NCI-H69 (cell line): Measurements from ENCODE around the gene RAB21.
"Not testable (repeated sequence)": the region's sequence is repeated elsewhere in the genome, so short reads cannot be mapped to it uniquely, and the experiment has no call there.

Experiments
- DNase-seq: peaks from one replicate; lab custom pipeline; 2025; lab: John Stamatoyannopoulos, UW

The RAB21 gene

GRCh38 chr12:71752891-71753290 is 1.8 kb upstream of the RAB21 start:
- DNase-seq: no peak

- DNase-seq: peak; percentile 32
These were observed 656 bp downstream of the RAB21 start for GRCh38 chr12:71755146-71755892.

- no peak for DNase-seq
These were observed 1.5 kb downstream of the RAB21 start for GRCh38 chr12:71756054-71756690.

- no peak for DNase-seq
These were observed 5.3 kb downstream of the RAB21 start for GRCh38 chr12:71759941-71760340.

GRCh38 chr12:71760471-71760870 is 5.8 kb downstream of the RAB21 start:
- no peak for DNase-seq

GRCh38 chr12:71761354-71761753 is 6.7 kb downstream of the RAB21 start:
- DNase-seq: not testable (repeated sequence)

- no peak for DNase-seq
These were observed 9.2 kb downstream of the RAB21 start for GRCh38 chr12:71763677-71764379.

GRCh38 chr12:71764587-71765321 is 10.1 kb downstream of the RAB21 start:
- no peak for DNase-seq

GRCh38 chr12:71766202-71766601 is 11.5 kb downstream of the RAB21 start:
- no peak for DNase-seq

GRCh38 chr12:71767183-71767582 is 12.5 kb downstream of the RAB21 start:
- DNase-seq: no peak

GRCh38 chr12:71768900-71769299 is 14.2 kb downstream of the RAB21 start:
- DNase-seq: no peak

- no peak for DNase-seq
These were observed 16.4 kb downstream of the RAB21 start for GRCh38 chr12:71771069-71771468.

GRCh38 chr12:71772735-71773134 is 18.1 kb downstream of the RAB21 start:
- no peak for DNase-seq

GRCh38 chr12:71780237-71780822 is 25.7 kb downstream of the RAB21 start:
- peak; percentile 45 for DNase-seq

- DNase-seq: no peak
These were observed 27.4 kb downstream of the RAB21 start for GRCh38 chr12:71782017-71782416.

GRCh38 chr12:71786829-71787228 is 32.2 kb downstream of the RAB21 start:
- DNase-seq: no peak

GRCh38 chr12:71787580-71787979 is 32.9 kb downstream of the RAB21 start:
- no peak for DNase-seq

GRCh38 chr12:71790331-71790730 is 35.7 kb downstream of the RAB21 start:
- no peak for DNase-seq

- DNase-seq: no peak
These were observed 36.9 kb downstream of the RAB21 start for GRCh38 chr12:71791473-71792150.

- DNase-seq: no peak
These were observed 37.9 kb downstream of the RAB21 start for GRCh38 chr12:71792599-71792998.

GRCh38 chr12:71795901-71796300 is 41.2 kb downstream of the RAB21 start:
- no peak for DNase-seq
